GM21528 (cell line): ENCODE measurements around the gene POTEH.
"Not testable (repeated sequence)": the region's sequence is repeated elsewhere in the genome, so short reads cannot be mapped to it uniquely, and the experiment has no call there.

Source experiments
- ATAC-seq: cut with Tn5 transposase; IDR thresholded peaks from one replicate; pipeline ENCODE4 v1.9.1; 2021; ENCODE audit warnings: mild to moderate bottlenecking, moderate library complexity; ENCODE audit not compliant: unreplicated experiment, low FRiP score

POTEH gene

GRCh38 chr22:15731023-15731422 is 41.2 kb downstream of the POTEH start:
- ATAC-seq = not testable (repeated sequence)

- not testable (repeated sequence) for ATAC-seq
These were observed 44.6 kb downstream of the POTEH start for GRCh38 chr22:15734411-15734810.

- ATAC-seq = not testable (repeated sequence)
These were observed 48.5 kb downstream of the POTEH start for GRCh38 chr22:15738157-15738908.

- ATAC-seq = not testable (repeated sequence)
These were observed 49.1 kb downstream of the POTEH start for GRCh38 chr22:15738909-15739391.

DNA sequence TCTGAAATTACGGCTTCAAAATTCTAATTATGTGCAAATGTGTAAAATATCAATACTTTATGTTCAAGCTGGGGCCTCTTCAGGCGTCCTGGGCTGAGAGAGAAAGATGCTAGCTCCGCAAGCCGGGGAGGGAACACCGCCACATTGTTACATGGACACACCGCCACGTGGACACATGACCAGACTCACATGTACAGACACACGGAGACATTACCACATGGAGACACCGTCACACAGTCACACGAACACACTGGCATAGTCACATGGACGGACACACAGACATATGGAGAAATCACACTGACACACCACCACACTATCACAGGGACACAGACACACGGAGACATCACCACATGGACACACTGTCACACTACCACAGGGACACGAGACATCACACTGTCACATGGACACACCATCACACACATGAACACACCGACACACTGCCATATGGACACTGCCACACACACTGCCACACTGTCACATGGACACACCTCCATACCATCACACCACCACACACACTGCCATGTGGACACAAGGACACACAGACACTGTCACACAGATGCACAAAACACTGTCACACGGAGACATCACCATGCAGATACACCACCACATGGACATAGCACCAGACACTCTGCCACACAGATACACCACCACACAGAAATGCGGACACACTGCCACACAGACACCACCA is 58.0 kb downstream of the POTEH start:
- ATAC-seq = not testable (repeated sequence)

DNA sequence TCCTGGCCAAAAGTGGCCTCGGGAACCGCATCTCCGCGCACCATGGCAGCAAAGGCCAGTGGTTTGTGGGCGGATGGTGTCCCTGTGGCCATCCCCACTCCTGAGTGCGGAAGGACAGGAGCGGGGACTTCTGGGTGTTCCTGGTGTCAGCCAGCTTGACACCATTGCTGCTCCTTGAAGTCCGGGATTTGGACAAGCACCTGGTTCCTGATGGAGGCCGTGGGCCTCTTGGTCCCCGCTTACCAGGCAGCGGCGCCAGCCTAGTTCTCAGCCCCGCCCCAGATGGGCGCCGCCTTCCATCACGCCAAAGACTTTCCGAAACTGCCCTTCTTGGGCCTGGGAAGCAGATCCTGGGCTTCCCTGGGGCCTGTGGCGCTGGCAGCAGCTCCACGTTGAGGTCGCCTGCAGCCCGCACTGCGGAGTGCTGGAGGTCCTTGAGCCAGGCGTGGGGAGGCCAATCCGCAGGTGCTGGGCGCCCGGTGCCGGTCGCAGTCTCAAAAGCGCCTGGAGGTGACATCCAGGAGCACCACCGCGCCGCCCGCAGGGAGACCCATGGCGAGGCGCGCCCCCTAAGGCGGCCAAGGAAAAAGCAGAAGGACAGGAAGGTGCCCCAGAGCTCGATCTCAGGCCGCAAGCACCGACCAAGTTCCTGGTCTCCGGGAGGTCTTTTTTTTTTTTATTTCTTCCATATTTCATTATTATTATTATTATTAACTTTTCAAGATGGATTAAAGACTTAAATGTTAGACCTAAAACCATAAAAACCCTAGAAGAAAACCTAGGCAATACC is 59.5 kb downstream of the POTEH start:
- not testable (repeated sequence) for ATAC-seq

DNA sequence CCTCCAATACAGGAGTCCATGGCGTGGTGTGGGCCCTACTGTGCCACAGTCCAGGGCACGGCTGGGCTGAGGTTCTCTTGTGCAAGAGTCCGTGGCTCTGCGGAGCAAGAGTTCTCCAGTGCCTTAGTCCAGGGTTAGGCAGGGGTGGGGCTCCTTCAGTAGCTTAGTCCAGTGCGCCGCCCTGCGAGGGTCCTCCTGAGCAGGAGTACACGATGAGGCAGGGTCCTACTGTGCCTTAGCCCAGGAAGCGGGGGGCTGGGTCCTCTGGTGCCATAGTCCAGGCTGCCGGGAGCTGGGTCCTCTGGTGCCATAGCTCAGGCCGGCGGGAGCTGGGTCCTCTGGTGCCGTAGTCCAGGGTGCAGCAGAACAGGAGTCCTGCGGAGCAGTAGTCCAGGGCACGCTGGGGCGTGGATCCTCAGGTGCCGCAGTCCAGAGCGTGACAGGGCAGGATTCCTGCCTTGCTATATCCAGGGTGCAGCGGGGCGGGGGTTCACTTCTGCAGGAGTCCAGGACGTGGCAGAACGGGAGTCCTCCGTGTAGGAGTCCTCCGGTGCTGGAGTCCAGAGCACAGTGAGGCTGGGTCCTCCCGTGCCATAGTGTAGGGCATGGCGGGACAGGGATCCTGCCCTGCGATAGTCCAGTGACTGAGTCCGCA is 69.7 kb downstream of the POTEH start:
- ATAC-seq = not testable (repeated sequence)

DNA sequence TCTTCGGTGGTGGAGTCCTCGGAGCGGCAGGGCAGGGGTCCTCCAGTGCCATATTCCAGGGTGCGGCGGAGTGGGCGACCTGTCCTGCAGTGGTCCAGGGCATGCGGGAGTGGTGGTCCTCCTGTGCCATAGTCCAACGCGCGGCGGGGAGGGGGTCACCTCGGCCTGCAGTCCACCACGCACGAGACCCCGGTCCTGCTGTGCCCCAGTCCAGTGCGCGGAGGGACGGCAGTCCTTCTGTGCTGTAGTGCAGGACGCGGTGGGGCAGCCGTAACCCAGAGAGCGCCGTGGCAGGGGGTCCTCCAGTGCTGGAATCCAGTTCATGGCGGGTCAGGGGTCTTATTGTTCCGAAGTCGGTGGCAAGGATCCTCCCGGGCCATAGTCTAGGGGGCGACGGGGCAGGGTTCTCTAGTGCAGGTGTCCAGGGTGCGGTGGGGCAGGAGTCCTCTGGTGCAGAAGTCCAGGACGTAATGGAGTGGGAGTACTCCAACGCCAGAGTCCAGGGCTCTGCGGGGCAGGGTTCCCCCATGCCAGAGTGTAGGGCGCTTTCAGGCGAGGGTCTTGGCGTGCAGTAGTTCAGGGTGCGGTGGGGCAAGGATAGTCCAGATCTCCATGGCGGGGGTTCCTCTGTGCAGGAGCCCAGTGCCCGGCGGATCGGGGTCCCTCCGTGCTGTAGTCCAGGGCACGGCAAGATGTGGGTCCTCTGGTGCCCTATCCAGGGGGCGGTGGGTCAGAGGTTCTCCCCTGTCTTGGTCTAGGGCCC is 70.7 kb downstream of the POTEH start:
- ATAC-seq = not testable (repeated sequence)

- not testable (repeated sequence) for ATAC-seq
These were observed 71.4 kb downstream of the POTEH start for GRCh38 chr22:15761151-15761777.

- ATAC-seq = not testable (repeated sequence)
These were observed 73.7 kb downstream of the POTEH start for GRCh38 chr22:15763559-15763958.
